ACC112 (cell line): ENCODE results near the gene ISX.

ENCODE experiments used
- H2AFZ ChIP-seq: fragments of 200-600 bp; sonication (generic); one replicate; pipeline ENCODE4 v1.6.0; 2017; ENCODE audit warnings: antibody characterized with exemption, low read length; ENCODE audit not compliant: unreplicated experiment
- H3K27ac ChIP-seq: fragments of 200-600 bp; sonication (generic); 2 replicates; pipeline ENCODE4 v1.5.1; 2014; ENCODE audit warnings: low read depth, mild to moderate bottlenecking, antibody characterized with exemption, low read length, moderate library complexity
- H3K27me3 ChIP-seq: fragments of 200-600 bp; sonication (generic); 2 replicates; pipeline ENCODE4 v1.6.1; 2014; ENCODE audit warnings: mild to moderate bottlenecking, antibody characterized with exemption, low read length, moderate library complexity, mixed read lengths; ENCODE audit not compliant: insufficient read depth
- H3K36me3 ChIP-seq: fragments of 200-600 bp; sonication (generic); 2 replicates; pipeline ENCODE4 v1.6.1; 2016; ENCODE audit warnings: mild to moderate bottlenecking, antibody characterized with exemption, low read length, moderate library complexity, mixed read lengths; ENCODE audit not compliant: insufficient read depth
- H3K4me1 ChIP-seq: fragments of 200-600 bp; sonication (generic); one replicate; pipeline ENCODE4 v1.6.1; 2016; ENCODE audit warnings: low read length, mixed read lengths; ENCODE audit not compliant: insufficient read depth, unreplicated experiment, control insufficient read depth
- H3K4me3 ChIP-seq: fragments of 200-600 bp; sonication (generic); 2 replicates; pipeline ENCODE4 v1.5.1; 2014; ENCODE audit warnings: mild to moderate bottlenecking, low read depth, low read length
- H3K79me2 ChIP-seq: fragments of 200-600 bp; sonication (generic); one replicate; pipeline ENCODE4 v1.6.0; 2016; ENCODE audit warnings: low read length; ENCODE audit not compliant: control insufficient read depth, unreplicated experiment, insufficient read depth

The ISX gene

GRCh38 chr22:35051791-35052190, 14.2 kb upstream of the ISX start:
- H3K79me2 ChIP-seq = no peaks in the 10 kb centered on the region
- H3K4me3 ChIP-seq = no peak overlapping the region
- H3K27me3 ChIP-seq = no peaks in the 10 kb centered on the region

GRCh38 chr22:35053060-35053835, 12.7 kb upstream of the ISX start:
- no peak overlapping the region for H2AFZ ChIP-seq

More at GRCh38 chr22:35051791-35052190, 14.2 kb upstream of the ISX start:
- no peaks in the 10 kb centered on the region for H3K4me1 ChIP-seq
- H3K36me3 ChIP-seq = no peaks in the 10 kb centered on the region
- H2AFZ ChIP-seq = no peak overlapping the region
- no peak overlapping the region for H3K27ac ChIP-seq

GRCh38 chr22:35054064-35054463, 11.9 kb upstream of the ISX start:
- Histone ChIP-seq H3K4me3 (no peak overlapping the region), H3K27ac (no peak overlapping the region), H3K4me1 (no peaks in the 10 kb centered on the region), H3K36me3 (no peaks in the 10 kb centered on the region), H3K79me2 (no peaks in the 10 kb centered on the region), H3K27me3 (no peaks in the 10 kb centered on the region), H2AFZ (no peak overlapping the region)

More at GRCh38 chr22:35053060-35053835, 12.7 kb upstream of the ISX start:
- Histone ChIP-seq H3K79me2 (no peaks in the 10 kb centered on the region), H3K27ac (no peak overlapping the region), H3K4me1 (no peaks in the 10 kb centered on the region), H3K27me3 (no peaks in the 10 kb centered on the region), H3K36me3 (no peaks in the 10 kb centered on the region), H3K4me3 (no peak overlapping the region)

- Histone ChIP-seq H3K4me3 (no peak overlapping the region), H3K27ac (no peak overlapping the region), H3K79me2 (no peaks in the 10 kb centered on the region)
Observed at GRCh38 chr22:35056486-35056885, 9.5 kb upstream of the ISX start.

GRCh38 chr22:35057155-35057554, 8.8 kb upstream of the ISX start:
- no peaks in the 10 kb centered on the region for H3K36me3 ChIP-seq
- no peak overlapping the region for H3K4me3 ChIP-seq
- H3K79me2 ChIP-seq = no peaks in the 10 kb centered on the region
- no peaks in the 10 kb centered on the region for H3K4me1 ChIP-seq
- no peak overlapping the region for H2AFZ ChIP-seq
- no peak overlapping the region for H3K27ac ChIP-seq
- no peaks in the 10 kb centered on the region for H3K27me3 ChIP-seq

More at GRCh38 chr22:35056486-35056885, 9.5 kb upstream of the ISX start:
- Histone ChIP-seq H2AFZ (no peak overlapping the region), H3K36me3 (no peaks in the 10 kb centered on the region), H3K27me3 (no peaks in the 10 kb centered on the region), H3K4me1 (no peaks in the 10 kb centered on the region)

GRCh38 chr22:35059632-35060031, 6.3 kb upstream of the ISX start:
- Histone ChIP-seq H3K79me2 (no peaks in the 10 kb centered on the region), H3K4me1 (no peaks in the 10 kb centered on the region), H3K27ac (no peak overlapping the region), H3K4me3 (no peak overlapping the region), H3K27me3 (no peaks in the 10 kb centered on the region), H2AFZ (no peak overlapping the region), H3K36me3 (no peaks in the 10 kb centered on the region)

GRCh38 chr22:35064664-35065063, 1.3 kb upstream of the ISX start:
- Histone ChIP-seq H3K79me2 (no peaks in the 10 kb centered on the region), H3K4me1 (no peaks in the 10 kb centered on the region), H3K36me3 (no peaks in the 10 kb centered on the region), H3K27me3 (no peaks in the 10 kb centered on the region), H3K4me3 (no peak overlapping the region), H2AFZ (no peak overlapping the region), H3K27ac (no peak overlapping the region)

GRCh38 chr22:35065183-35065582, 775 bp upstream of the ISX start:
- Histone ChIP-seq H3K4me1 (no peaks in the 10 kb centered on the region), H2AFZ (no peak overlapping the region), H3K27me3 (no peaks in the 10 kb centered on the region), H3K79me2 (no peaks in the 10 kb centered on the region), H3K27ac (no peak overlapping the region), H3K4me3 (no peak overlapping the region), H3K36me3 (no peaks in the 10 kb centered on the region)

GRCh38 chr22:35066768-35067167, 810 bp downstream of the ISX start:
- Histone ChIP-seq H3K79me2 (no peaks in the 10 kb centered on the region), H2AFZ (no peak overlapping the region), H3K27me3 (no peaks in the 10 kb centered on the region), H3K4me1 (no peaks in the 10 kb centered on the region), H3K27ac (no peak overlapping the region), H3K36me3 (no peaks in the 10 kb centered on the region), H3K4me3 (no peak overlapping the region)

GRCh38 chr22:35069541-35069940, 3.6 kb downstream of the ISX start:
- no peaks in the 10 kb centered on the region for H3K79me2 ChIP-seq
- no peaks in the 10 kb centered on the region for H3K4me1 ChIP-seq
- no peaks in the 10 kb centered on the region for H3K36me3 ChIP-seq
- no peak overlapping the region for H3K4me3 ChIP-seq
- H3K27me3 ChIP-seq = no peaks in the 10 kb centered on the region
- no peak overlapping the region for H3K27ac ChIP-seq
- no peak overlapping the region for H2AFZ ChIP-seq

- Histone ChIP-seq H3K27me3 (no peaks in the 10 kb centered on the region), H3K4me3 (no peak overlapping the region), H3K4me1 (no peaks in the 10 kb centered on the region), H2AFZ (no peak overlapping the region), H3K27ac (no peak overlapping the region), H3K36me3 (no peaks in the 10 kb centered on the region), H3K79me2 (no peaks in the 10 kb centered on the region)
Observed at GRCh38 chr22:35070451-35071093, 4.6 kb downstream of the ISX start.
